Ishikawa (cell line): ENCODE results near the gene CACNA1C.

ENCODE experiments used
- RAD21 ChIP-seq: IDR thresholded peaks from 2 replicates; pipeline ENCODE4 v1.6.1; 2012; ENCODE audit warnings: low read depth
- TAF1 ChIP-seq: IDR thresholded peaks from 2 replicates; pipeline ENCODE4 v1.6.1; 2012; ENCODE audit warnings: low read depth, mild to moderate bottlenecking
- TCF12 ChIP-seq: IDR thresholded peaks from 2 replicates; pipeline ENCODE4 v1.6.1; 2012; ENCODE audit warnings: low read depth
- TEAD4 ChIP-seq: IDR thresholded peaks from 2 replicates; pipeline ENCODE4 v1.6.1; 2012
- YY1 ChIP-seq: IDR thresholded peaks from 2 replicates; pipeline ENCODE4 v1.6.1; 2012; ENCODE audit warnings: low read depth
- ZBTB7A ChIP-seq: IDR thresholded peaks from 2 replicates; pipeline ENCODE4 v1.6.1; 2012; ENCODE audit warnings: low read depth
- TF ChIP-seq, protein P1 (sequence below): IDR thresholded peaks from 2 replicates; pipeline ENCODE4 v1.6.1; 2012

DNA sequence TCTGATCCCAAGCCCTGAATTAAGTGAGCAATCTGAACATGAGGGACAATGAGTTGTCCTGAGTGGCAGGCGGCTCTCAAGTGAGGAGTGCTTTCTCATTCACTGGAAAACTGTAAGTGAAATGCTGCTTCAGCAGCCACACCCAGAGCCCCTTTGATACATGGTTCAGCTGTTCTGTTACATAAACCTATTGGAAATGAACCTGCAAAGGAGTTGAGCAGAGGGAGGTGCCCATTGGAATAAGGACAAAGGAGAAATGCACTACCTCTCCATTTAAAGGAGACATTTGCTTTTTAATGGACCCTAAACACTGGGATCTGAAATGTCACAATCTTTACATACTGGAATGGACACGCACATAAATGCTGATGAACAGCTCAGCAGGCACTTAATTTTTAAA, 169.9 kb downstream of the CACNA1C start:
- TF ChIP-seq TCF12 (no peak), TEAD4 (no peak), YY1 (no peak), ZBTB7A (no peak), TAF1 (no peak), RAD21 (no peak)
- TF ChIP-seq, protein P1, sequence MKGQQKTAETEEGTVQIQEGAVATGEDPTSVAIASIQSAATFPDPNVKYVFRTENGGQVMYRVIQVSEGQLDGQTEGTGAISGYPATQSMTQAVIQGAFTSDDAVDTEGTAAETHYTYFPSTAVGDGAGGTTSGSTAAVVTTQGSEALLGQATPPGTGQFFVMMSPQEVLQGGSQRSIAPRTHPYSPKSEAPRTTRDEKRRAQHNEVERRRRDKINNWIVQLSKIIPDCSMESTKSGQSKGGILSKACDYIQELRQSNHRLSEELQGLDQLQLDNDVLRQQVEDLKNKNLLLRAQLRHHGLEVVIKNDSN: no peak
